CD8-positive, alpha-beta memory T cell (primary cell): Measurements from ENCODE around the gene PVR. TPM values are rescaled to one million over a fixed set of nuclear protein-coding genes. Genes with fewer than 3 reads are reported as not detected.

Experiments
- CTCF ChIA-PET: fragments of 350-600 bp; sonication (Branson Sonifier 250); formaldehyde crosslinking; loops from one replicate; lab custom pipeline; 2021; ENCODE audit warnings: antibody characterized with exemption; lab: Charles Lee
- POLR2A ChIA-PET: fragments of 350-600 bp; sonication (Branson Sonifier 250); formaldehyde crosslinking; loops from one replicate; lab custom pipeline; 2021; ENCODE audit warnings: antibody characterized with exemption; lab: Charles Lee
- DNase-seq, 5 donors: peaks; one replicate each; pipeline versions ENCODE4 v3.0.0 to v3.0.0-alpha.2; 2020 to 2022; ENCODE audit warnings: mixed read lengths in 1 of 5
- H3K27ac ChIP-seq: one replicate; pipeline ENCODE4 v1.7.0; 2013; ENCODE audit warnings: low read depth, mild to moderate bottlenecking, low read length, moderate library complexity
- H3K27me3 ChIP-seq: 2 replicates; pipeline ENCODE4 v1.7.0; 2013; ENCODE audit warnings: low read length, mild to moderate bottlenecking; ENCODE audit not compliant: insufficient read depth, poor library complexity, severe bottlenecking
- H3K36me3 ChIP-seq: 2 replicates; pipeline ENCODE4 v1.7.0; 2013; ENCODE audit warnings: mild to moderate bottlenecking, low read length, moderate library complexity; ENCODE audit not compliant: insufficient read depth
- H3K4me1 ChIP-seq: 2 replicates; pipeline ENCODE4 v1.7.0; 2013; ENCODE audit warnings: mild to moderate bottlenecking, low read length, moderate library complexity; ENCODE audit not compliant: insufficient read depth
- H3K4me3 ChIP-seq: 2 replicates; pipeline ENCODE4 v1.7.0; 2013; ENCODE audit warnings: mild to moderate bottlenecking, low read length
- H3K9me3 ChIP-seq: 2 replicates; pipeline ENCODE4 v1.7.0; 2013; ENCODE audit warnings: mild to moderate bottlenecking, low read length
- H3K27ac Mint-ChIP-seq, 8 donors: one replicate each; pipeline ENCODE4 v1.8.0; 2020 to 2021; ENCODE audit warnings: mixed read lengths in 8 of 8, mild to moderate bottlenecking in 6 of 8, inconsistent platforms in 3 of 8, moderate library complexity in 3 of 8
- H3K27me3 Mint-ChIP-seq, 2 donors: one replicate each; pipeline ENCODE4 v1.8.0; 2020 to 2021; ENCODE audit warnings: mixed read lengths in 2 of 2, mild to moderate bottlenecking in 1 of 2, moderate library complexity in 1 of 2
- H3K36me3 Mint-ChIP-seq, 3 donors: one replicate each; pipeline ENCODE4 v1.8.0; 2020 to 2021; ENCODE audit warnings: mixed read lengths in 3 of 3, inconsistent platforms in 1 of 3, mild to moderate bottlenecking in 1 of 3
- H3K4me1 Mint-ChIP-seq, 3 donors: one replicate each; pipeline ENCODE4 v1.8.0; 2020 to 2021; ENCODE audit warnings: mixed read lengths in 3 of 3, inconsistent platforms in 1 of 3, mild to moderate bottlenecking in 1 of 3
- H3K4me3 Mint-ChIP-seq, 7 donors: one replicate each; pipeline ENCODE4 v1.8.0; 2020 to 2021; ENCODE audit warnings: mixed read lengths in 7 of 7, mild to moderate bottlenecking in 6 of 7, moderate library complexity in 4 of 7, inconsistent platforms in 2 of 7
- H3K9me3 Mint-ChIP-seq, 5 donors: one replicate each; pipeline ENCODE4 v1.8.0; 2020 to 2022; ENCODE audit warnings: mixed read lengths in 5 of 5, mild to moderate bottlenecking in 3 of 5, moderate library complexity in 2 of 5, inconsistent platforms in 1 of 5
- polyA plus RNA-seq: library from polyadenylated mRNA; unstranded; fragments of 300-500 nt; fragmentation: Illumina TruSeq; gene quantifications from one replicate; pipeline ENCODE4 v1.2.3, GENCODE V29; 2021
- total RNA-seq, 2 experiments: library from RNA; stranded (reverse); gene quantifications; one replicate each; pipeline ENCODE4 v1.2.3, GENCODE V29; 2021

Gene PVR
- total RNA-seq (1 to 10 TPM; 5.2 to 5.3 TPM), polyA plus RNA-seq (0.56 TPM)

GRCh38 chr19:44643605-44644401, at the start of gene PVR:
PVR (plus strand) TSS chr19:44643910; CDS start chr19:44644097, 187 bp downstream.
- CTCF ChIA-PET, result no interaction called here
- POLR2A ChIA-PET, result no interaction called here
- Histone ChIP-seq H3K9me3 (no peaks in the 10 kb centered on the region), H3K36me3 (no peaks in the 10 kb centered on the region), H3K27ac (peak within 1 kb of the TSS; percentile 16), H3K4me1 (no peaks in the 10 kb centered on the region), H3K27me3 (no peaks in the 10 kb centered on the region), H3K4me3 (peak within 1 kb of the TSS; percentile 38)
- Mint-ChIP-seq H3K4me1 (peaks cover 0 to 2% (median 0%) of the 10 kb centered on the region in 3 donors), H3K27ac (peak within 1 kb of the TSS in 1 of 8 donors; percentile 17), H3K4me3 (peak within 1 kb of the TSS in 6 of 7 donors; percentile 46 to 77 (median 69)), H3K27me3 (peaks cover 10 to 27% of the 10 kb centered on the region in 2 donors), H3K9me3 (no peaks in the 10 kb centered on the region), H3K36me3 (no peaks in the 10 kb centered on the region)
- DNase-seq, result no peak

GRCh38 chr19:44596428-44597130, 47.1 kb upstream of the PVR start:
- H3K27ac ChIP-seq, result no peak overlapping the region
- H3K27me3 ChIP-seq, result no peaks in the 10 kb centered on the region
- Mint-ChIP-seq H3K27ac (no peak overlapping the region), H3K4me3 (no peak overlapping the region), H3K9me3 (peaks cover 6 to 22% (median 21%) of the 10 kb centered on the region in 5 donors), H3K27me3 (peaks cover 3 to 19% of the 10 kb centered on the region in 2 donors), H3K36me3 (peaks cover 0 to 2% (median 0%) of the 10 kb centered on the region in 3 donors), H3K4me1 (no peaks in the 10 kb centered on the region)
- ChIA-PET POLR2A (no interaction called here), CTCF (no interaction called here)
- H3K4me1 ChIP-seq, result no peaks in the 10 kb centered on the region
- no peak overlapping the region for H3K4me3 ChIP-seq
- H3K36me3 ChIP-seq, result no peaks in the 10 kb centered on the region
- no peak for DNase-seq
- H3K9me3 ChIP-seq, result no peaks in the 10 kb centered on the region

- H3K4me1 Mint-ChIP-seq, result no peaks in the 10 kb centered on the region
Observed at GRCh38 chr19:44597131-44597491, 46.6 kb upstream of the PVR start.

GRCh38 chr19:44598355-44598754, 45.4 kb upstream of the PVR start:
- no peaks in the 10 kb centered on the region for H3K36me3 ChIP-seq
- no peaks in the 10 kb centered on the region for H3K4me1 ChIP-seq
- H3K9me3 ChIP-seq, result no peaks in the 10 kb centered on the region
- peaks cover 0 to 2% (median 0%) of the 10 kb centered on the region in 3 donors for H3K36me3 Mint-ChIP-seq
- peaks cover 3 to 19% of the 10 kb centered on the region in 2 donors for H3K27me3 Mint-ChIP-seq
- no peak overlapping the region for H3K4me3 Mint-ChIP-seq
- H3K27ac Mint-ChIP-seq, result no peak overlapping the region
- no peak for DNase-seq
- no peak overlapping the region for H3K4me3 ChIP-seq
- peaks cover 6 to 25% (median 22%) of the 10 kb centered on the region in 5 donors for H3K9me3 Mint-ChIP-seq
- CTCF ChIA-PET, result no interaction called here
- H3K27ac ChIP-seq, result no peak overlapping the region
- no peaks in the 10 kb centered on the region for H3K27me3 ChIP-seq
- no peaks in the 10 kb centered on the region for H3K4me1 Mint-ChIP-seq
- POLR2A ChIA-PET, result no interaction called here

More at GRCh38 chr19:44597131-44597491, 46.6 kb upstream of the PVR start:
- Mint-ChIP-seq H3K36me3 (peaks cover 0 to 2% (median 0%) of the 10 kb centered on the region in 3 donors), H3K9me3 (peaks cover 6 to 22% (median 20%) of the 10 kb centered on the region in 5 donors), H3K27me3 (peaks cover 3 to 19% of the 10 kb centered on the region in 2 donors), H3K27ac (no peak overlapping the region), H3K4me3 (no peak overlapping the region)
- ChIA-PET POLR2A (no interaction called here), CTCF (no interaction called here)
- Histone ChIP-seq H3K4me3 (no peak overlapping the region), H3K4me1 (no peaks in the 10 kb centered on the region), H3K9me3 (no peaks in the 10 kb centered on the region), H3K27me3 (no peaks in the 10 kb centered on the region), H3K36me3 (no peaks in the 10 kb centered on the region), H3K27ac (no peak overlapping the region)
- DNase-seq, result no peak

- no peaks in the 10 kb centered on the region for H3K36me3 ChIP-seq
- no peak overlapping the region for H3K4me3 ChIP-seq
- peaks cover 6 to 30% (median 24%) of the 10 kb centered on the region in 5 donors for H3K9me3 Mint-ChIP-seq
- no peaks in the 10 kb centered on the region for H3K4me1 ChIP-seq
- no peak overlapping the region for H3K27ac Mint-ChIP-seq
- no peak overlapping the region for H3K4me3 Mint-ChIP-seq
- DNase-seq, result no peak
- ChIA-PET CTCF (no interaction called here), POLR2A (no interaction called here)
- no peak overlapping the region for H3K27ac ChIP-seq
- H3K27me3 ChIP-seq, result no peaks in the 10 kb centered on the region
- H3K9me3 ChIP-seq, result no peaks in the 10 kb centered on the region
- no peaks in the 10 kb centered on the region for H3K4me1 Mint-ChIP-seq
- peaks cover 3 to 16% of the 10 kb centered on the region in 2 donors for H3K27me3 Mint-ChIP-seq
- peaks cover 0 to 2% (median 0%) of the 10 kb centered on the region in 3 donors for H3K36me3 Mint-ChIP-seq
Observed at GRCh38 chr19:44598880-44599279, 44.8 kb upstream of the PVR start.

GRCh38 chr19:44600466-44600865, 43.2 kb upstream of the PVR start:
- Histone ChIP-seq H3K27me3 (no peaks in the 10 kb centered on the region), H3K4me1 (no peaks in the 10 kb centered on the region), H3K36me3 (no peaks in the 10 kb centered on the region), H3K9me3 (no peaks in the 10 kb centered on the region), H3K4me3 (no peak overlapping the region), H3K27ac (no peak overlapping the region)
- H3K36me3 Mint-ChIP-seq, result peaks cover 0 to 2% (median 0%) of the 10 kb centered on the region in 3 donors
- no peak overlapping the region for H3K27ac Mint-ChIP-seq
- no peak for DNase-seq
- ChIA-PET POLR2A (no interaction called here), CTCF (no interaction called here)
- no peak overlapping the region for H3K4me3 Mint-ChIP-seq
- no peaks in the 10 kb centered on the region for H3K4me1 Mint-ChIP-seq
- H3K27me3 Mint-ChIP-seq, result peaks cover 0 to 18% of the 10 kb centered on the region in 2 donors
- H3K9me3 Mint-ChIP-seq, result peaks cover 6 to 29% (median 21%) of the 10 kb centered on the region in 5 donors

- POLR2A ChIA-PET, result no interaction called here
- Histone ChIP-seq H3K9me3 (no peaks in the 10 kb centered on the region), H3K4me1 (no peaks in the 10 kb centered on the region), H3K4me3 (no peak overlapping the region), H3K27ac (no peak overlapping the region), H3K27me3 (no peaks in the 10 kb centered on the region), H3K36me3 (no peaks in the 10 kb centered on the region)
- H3K4me1 Mint-ChIP-seq, result peaks cover 3 to 4% (median 3%) of the 10 kb centered on the region in 3 donors
- no peak overlapping the region for H3K27ac Mint-ChIP-seq
- no peak overlapping the region for H3K4me3 Mint-ChIP-seq
- H3K36me3 Mint-ChIP-seq, result no peaks in the 10 kb centered on the region
- peaks cover 6 to 28% (median 16%) of the 10 kb centered on the region in 5 donors for H3K9me3 Mint-ChIP-seq
- H3K27me3 Mint-ChIP-seq, result peaks cover 0 to 10% of the 10 kb centered on the region in 2 donors
- CTCF ChIA-PET, result no interaction called here
- no peak for DNase-seq
Observed at GRCh38 chr19:44602081-44602480, 41.6 kb upstream of the PVR start.
